Peyer's patch (tissue), 4 donors: ENCODE results near the gene GTF2A2. TPM values are rescaled to one million over a fixed set of nuclear protein-coding genes. Genes with fewer than 3 reads are reported as not detected.

Experiments used
- DNase-seq, 3 donors: peaks; one replicate each; pipeline ENCODE4 v3.0.0-alpha.2; 2017 to 2019
- H3K27ac ChIP-seq, 4 donors: fragments of 200-600 bp; sonication (generic); one replicate each; pipeline ENCODE4 v1.5.1; 2016 to 2019
- H3K27me3 ChIP-seq, 2 donors: fragments of 200-600 bp; sonication (generic); one replicate each; pipeline ENCODE4 v1.5.1; 2019
- H3K36me3 ChIP-seq, 3 donors: fragments of 200-600 bp; sonication (generic); one replicate each; pipeline ENCODE4 v1.5.1; 2016 to 2019
- H3K4me1 ChIP-seq, 4 donors: fragments of 200-600 bp; sonication (generic); one replicate each; pipeline ENCODE4 v1.5.1; 2016 to 2019
- H3K4me3 ChIP-seq, 4 donors: fragments of 200-600 bp; sonication (generic); 1 replicate in 3 of 4; 2 replicates in 1 of 4; pipeline ENCODE4 v1.5.1; 2016 to 2019; ENCODE audit warnings: mild to moderate bottlenecking in 1 of 4
- H3K9me3 ChIP-seq, 4 donors: fragments of 200-600 bp; sonication (generic); one replicate each; pipeline ENCODE4 v1.5.1; 2016 to 2019; ENCODE audit warnings: mild to moderate bottlenecking in 1 of 4
- POLR2A ChIP-seq, 2 donors: fragments of 450-650 bp; IDR thresholded peaks; one replicate each; pipeline ENCODE4 v1.5.1; 2017; ENCODE audit warnings: antibody characterized with exemption in 2 of 2, mild to moderate bottlenecking in 2 of 2, moderate library complexity in 2 of 2
- total RNA-seq, 4 donors: library from RNA; depleted of rRNA; stranded (reverse); fragments of >200 nt; gene quantifications; one replicate each; pipeline ENCODE4 v1.1.0, GENCODE V29; 2016
- TF ChIP-seq, protein P1 (sequence below), 6 experiments: fragments of 450-650 bp in 4 of 6; fragments of 200-600 bp in 2 of 6; sonication (generic) in 1 of 6; IDR thresholded peaks; one replicate each; pipeline ENCODE4 v1.5.1; 2017 to 2019; ENCODE audit warnings: antibody characterized with exemption in 6 of 6, mild to moderate bottlenecking in 3 of 6, moderate library complexity in 1 of 6

The GTF2A2 gene
- total RNA-seq, 4 donors from 2014 or later = 18.8 to 75.1 (median 22.9) TPM

DNA sequence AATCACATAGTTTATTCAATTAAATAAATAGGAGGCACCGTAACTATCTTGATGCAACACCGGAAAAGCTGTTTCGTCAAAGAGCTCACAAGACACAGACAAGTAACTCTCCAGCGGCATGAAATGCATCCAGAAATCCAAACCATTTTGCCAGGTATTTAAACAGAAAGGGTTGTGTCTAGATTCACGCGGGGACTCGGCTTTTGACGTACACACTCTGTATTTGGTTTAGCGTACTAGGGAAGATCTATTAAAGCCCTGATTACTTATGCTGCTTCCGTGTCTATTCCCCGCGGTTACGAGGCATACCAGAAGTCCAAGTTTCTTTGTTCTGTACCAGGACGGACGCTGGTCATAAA lies 31.1 kb upstream of the GTF2A2 start:
- H3K4me3 ChIP-seq = peak overlapping the region; percentile 81 to 96 (median 92)
- H3K27ac ChIP-seq = peak overlapping the region; percentile 98 to 100 (median 100)
- H3K9me3 ChIP-seq = no peaks in the 10 kb centered on the region
- H3K36me3 ChIP-seq = peaks cover 0 to 5% (median 0%) of the 10 kb centered on the region in 3 donors
- H3K4me1 ChIP-seq = peaks cover 3 to 22% (median 4%) of the 10 kb centered on the region in 4 donors
- TF ChIP-seq, protein P1, sequence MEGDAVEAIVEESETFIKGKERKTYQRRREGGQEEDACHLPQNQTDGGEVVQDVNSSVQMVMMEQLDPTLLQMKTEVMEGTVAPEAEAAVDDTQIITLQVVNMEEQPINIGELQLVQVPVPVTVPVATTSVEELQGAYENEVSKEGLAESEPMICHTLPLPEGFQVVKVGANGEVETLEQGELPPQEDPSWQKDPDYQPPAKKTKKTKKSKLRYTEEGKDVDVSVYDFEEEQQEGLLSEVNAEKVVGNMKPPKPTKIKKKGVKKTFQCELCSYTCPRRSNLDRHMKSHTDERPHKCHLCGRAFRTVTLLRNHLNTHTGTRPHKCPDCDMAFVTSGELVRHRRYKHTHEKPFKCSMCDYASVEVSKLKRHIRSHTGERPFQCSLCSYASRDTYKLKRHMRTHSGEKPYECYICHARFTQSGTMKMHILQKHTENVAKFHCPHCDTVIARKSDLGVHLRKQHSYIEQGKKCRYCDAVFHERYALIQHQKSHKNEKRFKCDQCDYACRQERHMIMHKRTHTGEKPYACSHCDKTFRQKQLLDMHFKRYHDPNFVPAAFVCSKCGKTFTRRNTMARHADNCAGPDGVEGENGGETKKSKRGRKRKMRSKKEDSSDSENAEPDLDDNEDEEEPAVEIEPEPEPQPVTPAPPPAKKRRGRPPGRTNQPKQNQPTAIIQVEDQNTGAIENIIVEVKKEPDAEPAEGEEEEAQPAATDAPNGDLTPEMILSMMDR (IDR thresholded peaks at IDR 0.05) = no peak
- peak; percentile 23 to 64 for TF ChIP-seq POLR2A (IDR thresholded peaks at IDR 0.05)
- DNase-seq = peak in 1 of 3 donors; percentile 43
- no peaks in the 10 kb centered on the region for H3K27me3 ChIP-seq

DNA sequence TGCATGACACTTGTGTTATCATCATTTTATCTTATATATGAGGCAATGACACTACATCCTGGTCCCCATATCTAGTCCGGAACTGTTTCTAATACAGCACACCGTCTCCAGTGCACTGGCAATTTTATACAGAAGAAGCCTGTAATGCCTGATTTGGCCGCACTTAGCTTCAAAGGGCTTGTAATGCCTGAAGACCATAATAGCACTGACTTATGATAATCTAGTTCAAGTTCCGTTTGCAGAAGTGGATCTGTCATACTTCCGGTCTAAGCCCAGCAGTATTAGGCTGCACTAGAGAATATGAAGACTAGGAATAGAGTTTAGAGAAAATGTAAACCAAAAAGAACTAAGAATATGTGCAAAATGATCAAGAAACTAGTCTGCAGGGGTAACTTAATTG lies 30.5 kb upstream of the GTF2A2 start:
- no peak for DNase-seq
- Histone ChIP-seq H3K27ac (peak overlapping the region; percentile 98 to 100 (median 100)), H3K9me3 (no peaks in the 10 kb centered on the region), H3K36me3 (peaks cover 0 to 5% (median 0%) of the 10 kb centered on the region in 3 donors), H3K4me3 (peak overlapping the region; percentile 81 to 96 (median 92)), H3K4me1 (peaks cover 3 to 22% (median 4%) of the 10 kb centered on the region in 4 donors), H3K27me3 (no peaks in the 10 kb centered on the region)
- TF ChIP-seq, protein P1 (IDR thresholded peaks at IDR 0.05) = peak in 1 of 6 experiments; percentile 35
- TF ChIP-seq POLR2A (IDR thresholded peaks at IDR 0.05) = no peak

DNA sequence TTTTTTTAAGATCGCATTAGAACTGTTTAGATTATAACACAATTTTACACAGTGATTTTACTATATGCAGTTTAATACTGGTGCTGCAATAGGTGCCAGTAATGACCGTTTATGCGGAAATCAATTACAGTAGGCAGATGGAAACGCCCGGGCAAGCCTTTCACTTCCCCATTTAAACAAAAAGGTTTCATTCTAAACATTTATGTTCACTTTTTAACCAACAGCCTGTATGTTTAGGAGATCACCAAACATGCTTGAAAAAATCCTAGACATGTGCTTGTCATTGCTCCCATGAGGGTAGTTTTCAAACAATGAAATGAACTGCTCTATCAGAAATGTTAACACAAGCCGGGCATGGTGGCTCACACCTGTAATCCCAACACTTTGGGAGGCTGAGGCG lies 29.1 kb upstream of the GTF2A2 start:
- no peaks in the 10 kb centered on the region for H3K9me3 ChIP-seq
- peaks cover 3 to 22% (median 4%) of the 10 kb centered on the region in 4 donors for H3K4me1 ChIP-seq
- H3K27me3 ChIP-seq = no peaks in the 10 kb centered on the region
- no peak overlapping the region for H3K4me3 ChIP-seq
- TF ChIP-seq, protein P1 (IDR thresholded peaks at IDR 0.05) = no peak
- TF ChIP-seq POLR2A (IDR thresholded peaks at IDR 0.05) = no peak
- DNase-seq = peak in 2 of 3 donors; percentile 62 to 69
- H3K36me3 ChIP-seq = peaks cover 0 to 12% (median 0%) of the 10 kb centered on the region in 3 donors
- H3K27ac ChIP-seq = peak overlapping the region; percentile 6 to 100 (median 40)

DNA sequence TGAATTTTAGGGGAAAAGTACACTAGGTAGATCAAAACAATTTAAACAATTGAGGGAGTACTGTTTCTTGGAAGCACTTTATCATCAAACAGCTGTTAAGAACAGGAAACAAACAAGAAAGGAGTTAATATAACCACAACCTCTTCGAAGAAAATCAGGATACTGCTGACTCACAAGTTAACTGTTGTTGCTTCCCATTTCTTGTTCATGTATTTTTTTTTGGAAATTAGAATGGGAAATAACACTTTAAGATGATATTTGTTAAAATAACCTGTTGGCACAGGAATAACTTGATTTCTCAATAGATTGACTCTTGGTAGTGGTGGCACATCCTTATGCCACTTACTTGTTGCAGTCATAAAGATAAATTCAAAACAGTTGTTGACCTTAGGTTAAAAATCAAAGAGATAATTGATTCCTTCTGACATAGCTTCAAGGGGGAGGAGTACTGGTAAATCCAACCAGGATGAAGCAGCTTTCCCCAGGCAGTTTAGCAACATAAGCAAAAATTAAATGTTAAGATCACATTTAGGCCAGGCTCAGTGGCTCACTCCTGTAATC lies 28.5 kb upstream of the GTF2A2 start:
- Histone ChIP-seq H3K4me3 (no peak overlapping the region), H3K9me3 (no peaks in the 10 kb centered on the region), H3K27me3 (no peaks in the 10 kb centered on the region), H3K36me3 (peaks cover 0 to 17% (median 0%) of the 10 kb centered on the region in 3 donors), H3K4me1 (peaks cover 3 to 22% (median 4%) of the 10 kb centered on the region in 4 donors), H3K27ac (peak overlapping the region; percentile 6 to 100 (median 40))
- no peak for DNase-seq
- TF ChIP-seq, protein P1 (IDR thresholded peaks at IDR 0.05) = no peak
- no peak for TF ChIP-seq POLR2A (IDR thresholded peaks at IDR 0.05)

DNA sequence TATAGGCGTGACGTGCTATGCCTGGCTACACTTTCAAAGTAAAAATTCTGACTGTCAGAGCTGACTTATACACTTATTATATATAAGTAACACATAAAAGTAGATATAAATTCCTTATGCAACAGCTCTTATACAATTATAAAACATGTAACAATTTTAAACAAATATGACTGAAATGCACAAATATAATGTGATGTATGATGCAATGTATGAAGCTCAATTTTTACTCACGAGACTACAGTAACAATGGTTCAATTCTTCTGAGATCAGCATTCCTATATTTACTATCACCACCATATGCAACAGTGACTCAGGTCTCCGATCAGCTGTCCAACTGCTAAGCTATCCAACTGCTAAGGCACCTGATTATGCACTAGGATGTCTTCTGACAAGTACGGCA lies 23.6 kb upstream of the GTF2A2 start:
- Histone ChIP-seq H3K36me3 (peaks cover 0 to 62% (median 0%) of the 10 kb centered on the region in 3 donors), H3K4me1 (peaks cover 0 to under 1% (median 0%) of the 10 kb centered on the region in 4 donors), H3K27me3 (no peaks in the 10 kb centered on the region), H3K27ac (no peak overlapping the region), H3K9me3 (no peaks in the 10 kb centered on the region), H3K4me3 (no peak overlapping the region)
- no peak for TF ChIP-seq POLR2A (IDR thresholded peaks at IDR 0.05)
- TF ChIP-seq, protein P1 (IDR thresholded peaks at IDR 0.05) = no peak
- DNase-seq = no peak
